MM.1S (cell line): ENCODE results near the gene KRT34.

Experiments used
- DNase-seq: peaks from one replicate; pipeline ENCODE4 v3.0.0-alpha.2; 2015
- H2AFZ ChIP-seq: fragments of 300-600 bp; sonication (generic); 2 replicates; pipeline ENCODE4 v1.6.0; 2016; ENCODE audit warnings: antibody characterized with exemption, low read length
- H3F3A ChIP-seq: fragments of 300-600 bp; sonication (generic); 2 replicates; pipeline ENCODE4 v1.6.1; 2016; ENCODE audit warnings: mild to moderate bottlenecking, antibody characterized with exemption, low read length, moderate library complexity, mixed read lengths; ENCODE audit not compliant: insufficient read depth
- H3K27ac ChIP-seq: fragments of 300-600 bp; sonication (generic); 2 replicates; pipeline ENCODE4 v1.5.1; 2016; ENCODE audit warnings: mild to moderate bottlenecking, low read length
- H3K27me3 ChIP-seq: fragments of 300-600 bp; sonication (generic); replicated peaks from 2 replicates; pipeline ENCODE4 v1.6.0; 2016; ENCODE audit warnings: low read length; ENCODE audit not compliant: insufficient read depth
- H3K36me3 ChIP-seq: fragments of 300-600 bp; sonication (generic); replicated peaks from 2 replicates; pipeline ENCODE4 v1.6.1; 2016; ENCODE audit warnings: mild to moderate bottlenecking, low read length, mixed read lengths; ENCODE audit not compliant: insufficient read depth
- H3K4me1 ChIP-seq: fragments of 300-600 bp; sonication (generic); 2 replicates; pipeline ENCODE4 v1.6.1; 2016; ENCODE audit warnings: low read length, mixed read lengths
- H3K4me2 ChIP-seq: fragments of 300-600 bp; sonication (generic); 2 replicates; pipeline ENCODE4 v1.6.0; 2016; ENCODE audit warnings: low read depth, low read length
- H3K4me3 ChIP-seq: fragments of 300-600 bp; sonication (generic); 2 replicates; pipeline ENCODE4 v1.5.1; 2016; ENCODE audit warnings: low read length, mixed read lengths
- H3K79me2 ChIP-seq: fragments of 300-600 bp; sonication (generic); 2 replicates; pipeline ENCODE4 v1.6.1; 2016; ENCODE audit warnings: mixed run types, low read length, mixed read lengths
- H3K9ac ChIP-seq: fragments of 300-600 bp; sonication (generic); 2 replicates; pipeline ENCODE4 v1.6.1; 2016; ENCODE audit warnings: low read length, mixed read lengths
- H3K9me2 ChIP-seq: fragments of 300-600 bp; sonication (generic); replicated peaks from 2 replicates; pipeline ENCODE4 v1.6.1; 2016; ENCODE audit warnings: mild to moderate bottlenecking, low read length, mixed read lengths; ENCODE audit not compliant: insufficient read depth
- H3K9me3 ChIP-seq: fragments of 300-600 bp; sonication (generic); replicated peaks from 2 replicates; pipeline ENCODE4 v1.6.1; 2016; ENCODE audit warnings: mild to moderate bottlenecking, low read length, mixed read lengths; ENCODE audit not compliant: insufficient read depth
- H4K20me1 ChIP-seq: fragments of 300-600 bp; sonication (generic); 2 replicates; pipeline ENCODE4 v1.6.1; 2016; ENCODE audit warnings: mild to moderate bottlenecking, low read length, moderate library complexity, mixed read lengths; ENCODE audit not compliant: insufficient read depth
- CTCF ChIP-seq: fragments of 300-600 bp; sonication (generic); IDR thresholded peaks from 2 replicates; pipeline ENCODE4 v1.5.1; 2016; ENCODE audit warnings: antibody characterized with exemption, low read length, mixed read lengths
- EZH2 ChIP-seq: fragments of 300-600 bp; sonication (generic); optimal IDR thresholded peaks from 2 replicates; pipeline ENCODE3; 2017; ENCODE audit warnings: low read depth, mild to moderate bottlenecking, antibody characterized with exemption, low read length, mixed read lengths
- EZH2phosphoT487 ChIP-seq: fragments of 300-600 bp; sonication (generic); IDR thresholded peaks from 2 replicates; pipeline ENCODE4 v1.6.1; 2018; ENCODE audit warnings: antibody characterized with exemption, low read length

Gene KRT34

GRCh38 chr17:41413982-41414381 lies 31.9 kb upstream of the KRT34 start:
- no peaks in the 10 kb centered on the region for H3K27me3 ChIP-seq
- no peaks in the 10 kb centered on the region for H3K79me2 ChIP-seq
- H3K27ac ChIP-seq = no peak overlapping the region
- H2AFZ ChIP-seq = no peak overlapping the region
- no peaks in the 10 kb centered on the region for H3K9me2 ChIP-seq
- no peaks in the 10 kb centered on the region for H3K4me1 ChIP-seq
- H4K20me1 ChIP-seq = no peaks in the 10 kb centered on the region
- H3F3A ChIP-seq = no peaks in the 10 kb centered on the region
- DNase-seq = no peak
- no peaks in the 10 kb centered on the region for H3K9me3 ChIP-seq
- no peak overlapping the region for H3K4me3 ChIP-seq
- H3K9ac ChIP-seq = no peak overlapping the region
- no peak overlapping the region for H3K4me2 ChIP-seq
- no peak for TF ChIP-seq EZH2phosphoT487
- TF ChIP-seq EZH2 = no peak
- no peak for TF ChIP-seq CTCF
- no peaks in the 10 kb centered on the region for H3K36me3 ChIP-seq

- H3K27ac ChIP-seq = no peak overlapping the region
- no peak for TF ChIP-seq CTCF
- no peak for TF ChIP-seq EZH2
- TF ChIP-seq EZH2phosphoT487 = no peak
- H3K4me1 ChIP-seq = no peaks in the 10 kb centered on the region
- H3K4me3 ChIP-seq = no peak overlapping the region
- no peaks in the 10 kb centered on the region for H4K20me1 ChIP-seq
- DNase-seq = no peak
- H3K9me2 ChIP-seq = no peaks in the 10 kb centered on the region
- no peak overlapping the region for H3K4me2 ChIP-seq
- no peaks in the 10 kb centered on the region for H3K36me3 ChIP-seq
- H3K27me3 ChIP-seq = no peaks in the 10 kb centered on the region
- no peak overlapping the region for H2AFZ ChIP-seq
- no peaks in the 10 kb centered on the region for H3K9me3 ChIP-seq
- H3F3A ChIP-seq = no peaks in the 10 kb centered on the region
- no peak overlapping the region for H3K9ac ChIP-seq
- H3K79me2 ChIP-seq = no peaks in the 10 kb centered on the region
Measured at GRCh38 chr17:41413353-41413957, 31.3 kb upstream of the KRT34 start.

- Histone ChIP-seq H3K27ac (no peak overlapping the region), H3K4me1 (no peaks in the 10 kb centered on the region), H3F3A (no peaks in the 10 kb centered on the region), H3K9me2 (no peaks in the 10 kb centered on the region), H3K9me3 (no peaks in the 10 kb centered on the region), H3K79me2 (no peaks in the 10 kb centered on the region), H3K9ac (no peak overlapping the region), H3K27me3 (no peaks in the 10 kb centered on the region), H2AFZ (no peak overlapping the region), H3K4me2 (no peak overlapping the region), H3K36me3 (no peaks in the 10 kb centered on the region), H3K4me3 (no peak overlapping the region), H4K20me1 (no peaks in the 10 kb centered on the region)
- DNase-seq = no peak
- TF ChIP-seq EZH2 (no peak), CTCF (no peak), EZH2phosphoT487 (no peak)
Measured at GRCh38 chr17:41411072-41411840, 29.1 kb upstream of the KRT34 start.
